ENCODE data around the gene DENND10.
"Not testable (repeated sequence)": the region's sequence is repeated elsewhere in the genome, so short reads cannot be mapped to it uniquely, and the experiment has no call there.

The DENND10 gene, protein sequence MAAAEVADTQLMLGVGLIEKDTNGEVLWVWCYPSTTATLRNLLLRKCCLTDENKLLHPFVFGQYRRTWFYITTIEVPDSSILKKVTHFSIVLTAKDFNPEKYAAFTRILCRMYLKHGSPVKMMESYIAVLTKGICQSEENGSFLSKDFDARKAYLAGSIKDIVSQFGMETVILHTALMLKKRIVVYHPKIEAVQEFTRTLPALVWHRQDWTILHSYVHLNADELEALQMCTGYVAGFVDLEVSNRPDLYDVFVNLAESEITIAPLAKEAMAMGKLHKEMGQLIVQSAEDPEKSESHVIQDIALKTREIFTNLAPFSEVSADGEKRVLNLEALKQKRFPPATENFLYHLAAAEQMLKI

DNA sequence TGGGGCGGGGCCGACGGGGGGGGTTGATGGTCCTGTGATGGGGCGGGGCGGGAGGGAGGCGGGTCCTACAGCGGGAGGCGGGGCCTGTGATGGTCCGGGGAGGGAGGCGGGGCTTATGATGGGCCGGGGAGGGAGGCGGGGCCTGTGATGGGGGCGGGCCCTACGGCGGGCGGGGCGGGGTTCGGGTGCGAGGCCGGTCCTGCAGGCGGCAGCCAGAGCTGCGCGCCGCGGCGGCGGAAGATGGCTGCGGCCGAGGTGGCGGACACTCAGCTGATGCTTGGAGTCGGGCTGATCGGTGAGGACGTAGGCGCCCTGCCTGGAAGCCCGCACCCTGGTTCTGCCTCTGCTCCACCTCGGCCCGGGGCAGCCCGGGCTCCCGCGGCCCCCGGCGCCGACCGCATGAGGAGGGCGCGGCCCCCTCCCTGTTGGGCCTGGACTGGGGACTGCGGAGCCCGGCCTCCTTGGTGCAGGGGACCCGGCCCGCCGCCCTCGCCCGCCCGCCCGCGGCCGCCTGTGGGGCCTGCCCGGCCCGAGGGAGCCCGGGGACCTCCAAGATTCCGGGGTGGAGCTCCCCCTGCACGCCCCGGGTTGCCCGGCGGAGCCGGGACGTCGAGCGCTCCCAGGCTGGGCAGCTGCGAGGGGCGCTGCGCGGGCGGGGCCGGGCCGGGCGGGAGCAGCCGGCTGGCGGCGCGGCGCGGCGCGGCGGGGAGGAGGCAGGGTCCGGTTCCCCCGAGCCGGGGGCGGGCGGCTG, at the start of gene DENND10:
DENND10 (plus strand) TSS at position 211 of the 751 bp plus-strand sequence; CDS start at position 241, 30 bp downstream.
- peak; percentile 69 for DNase-seq

DNA sequence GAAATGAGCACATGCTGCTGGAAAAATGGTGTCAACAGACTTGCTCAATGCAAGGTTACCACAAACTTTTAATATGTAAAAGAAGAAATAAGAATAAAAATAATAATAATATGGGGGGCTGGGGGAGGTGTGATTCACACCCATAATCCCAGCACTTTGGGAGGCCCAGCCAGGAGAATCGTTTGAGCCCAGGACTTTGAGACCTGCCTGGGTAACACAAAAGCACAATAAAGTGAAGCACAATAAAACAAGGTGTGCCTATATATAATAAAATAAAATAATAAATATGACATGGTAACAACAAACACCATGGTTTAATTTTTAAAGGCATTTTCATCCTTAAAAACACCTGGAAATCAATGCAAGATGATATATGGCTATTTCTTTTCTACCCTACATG, 48.4 kb upstream of the DENND10 start:
- DNase-seq, result no peak

- DNase-seq, result no peak
These were observed 45.9 kb upstream of the DENND10 start for GRCh38 chr10:119058010-119058409.

DNA sequence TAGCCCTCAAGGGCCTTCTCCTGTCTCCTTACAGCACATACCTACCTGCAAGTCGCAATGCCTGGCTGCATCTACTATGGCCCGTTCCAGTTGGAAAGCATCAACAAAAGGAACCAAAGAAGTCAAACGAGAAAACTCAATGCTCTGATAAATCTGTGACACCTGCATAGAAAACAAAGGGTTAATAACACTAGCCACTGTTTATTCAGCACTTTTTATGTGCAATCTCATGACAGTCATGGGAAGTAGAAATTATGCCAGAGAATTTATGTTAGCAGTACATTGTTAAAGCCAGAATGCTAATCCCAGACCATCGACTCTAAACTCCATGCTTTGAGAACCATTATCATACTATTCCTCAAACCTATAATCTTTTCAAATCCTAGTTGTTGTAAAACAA, 44.4 kb upstream of the DENND10 start:
- DNase-seq, result no peak

- no peak for DNase-seq
These were observed 43.8 kb upstream of the DENND10 start for GRCh38 chr10:119060107-119060506.

DNA sequence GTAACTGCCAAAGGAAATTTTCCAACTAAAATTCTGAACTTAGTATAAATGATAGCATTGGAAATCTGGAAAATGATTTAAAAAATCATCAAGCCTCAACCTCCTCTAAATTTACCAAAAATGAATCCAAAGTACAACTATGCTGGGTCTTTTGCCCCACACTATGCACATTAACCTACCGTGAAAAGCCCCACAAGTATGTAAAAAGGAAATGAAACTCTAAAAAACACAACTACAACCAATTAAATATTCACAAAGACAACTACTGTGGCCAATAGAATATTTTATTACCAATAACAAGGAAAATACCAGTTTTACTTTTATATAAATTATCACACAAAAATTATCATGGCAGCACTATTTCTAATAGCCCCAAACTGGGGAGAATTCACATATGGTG, 42.6 kb upstream of the DENND10 start:
- no peak for DNase-seq

- DNase-seq, result no peak
These were observed 42.0 kb upstream of the DENND10 start for GRCh38 chr10:119061926-119062325.

GRCh38 chr10:119070395-119071165, 33.3 kb upstream of the DENND10 start:
- DNase-seq, result no peak

DNA sequence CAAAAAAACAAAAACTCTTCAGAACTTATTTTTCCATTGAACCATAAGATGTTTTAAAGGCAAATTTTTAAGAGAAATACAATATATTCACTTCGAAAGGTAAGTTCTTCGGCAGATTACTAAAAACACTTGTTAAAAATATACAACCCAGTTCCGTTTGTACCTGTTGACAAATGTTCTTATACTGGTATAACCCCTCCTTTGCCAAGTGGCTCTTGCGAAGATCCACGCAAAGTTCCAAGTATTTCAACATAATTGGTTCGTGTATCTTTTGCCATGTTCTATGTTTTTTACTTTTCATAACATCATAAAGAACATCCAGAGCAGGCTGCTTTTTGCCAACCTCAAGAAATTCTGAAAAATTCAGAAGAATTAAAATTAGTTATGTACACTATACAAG, 30.3 kb upstream of the DENND10 start:
- DNase-seq, result no peak

- no peak for DNase-seq
These were observed 25.3 kb upstream of the DENND10 start for GRCh38 chr10:119078422-119079179.

DNA sequence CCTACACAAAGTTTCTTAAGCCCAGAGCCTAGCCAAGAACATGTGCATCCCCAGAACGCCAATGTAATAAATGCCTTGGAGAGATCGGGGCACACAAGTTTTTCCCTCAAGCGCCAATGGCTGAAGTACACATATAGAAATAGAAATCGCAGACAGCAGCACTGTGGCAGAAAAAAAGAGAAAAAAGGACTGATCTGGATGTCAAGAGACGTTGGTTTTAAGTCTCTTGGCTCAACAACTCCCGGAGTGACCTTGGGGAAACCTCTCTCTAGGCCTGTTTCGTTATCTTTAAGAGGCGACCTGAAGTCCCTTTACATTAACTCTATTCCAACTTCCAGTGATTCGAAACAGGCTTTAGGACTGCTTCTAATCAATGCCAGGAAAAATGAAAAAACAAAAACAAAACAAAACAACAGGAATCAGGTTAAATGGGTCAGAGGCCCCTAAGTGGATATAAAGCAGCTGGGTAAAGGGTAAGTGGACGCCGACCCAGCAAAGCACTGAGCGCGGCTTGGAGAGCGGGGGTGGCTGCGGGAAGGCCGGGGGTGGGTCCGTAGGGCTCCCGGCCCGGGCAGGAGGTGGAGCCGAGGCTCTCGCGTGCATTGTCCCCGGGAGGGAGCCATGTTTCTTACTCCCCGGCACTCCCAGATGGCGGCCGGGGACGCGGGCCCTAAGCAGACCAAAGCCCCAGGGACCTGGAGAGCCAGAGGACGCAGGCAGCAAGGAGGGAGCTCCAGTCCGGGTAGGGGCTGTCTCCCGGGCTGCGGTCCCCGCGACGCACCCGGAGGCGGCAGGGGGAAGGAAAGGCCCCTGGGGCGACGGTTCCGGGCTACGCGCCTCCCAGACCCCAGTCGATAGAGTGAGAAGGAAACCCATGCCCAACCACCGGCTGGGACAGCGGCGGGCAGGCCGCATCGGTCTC, 24.1 kb upstream of the DENND10 start:
- DNase-seq, result peak; percentile 73

DNA sequence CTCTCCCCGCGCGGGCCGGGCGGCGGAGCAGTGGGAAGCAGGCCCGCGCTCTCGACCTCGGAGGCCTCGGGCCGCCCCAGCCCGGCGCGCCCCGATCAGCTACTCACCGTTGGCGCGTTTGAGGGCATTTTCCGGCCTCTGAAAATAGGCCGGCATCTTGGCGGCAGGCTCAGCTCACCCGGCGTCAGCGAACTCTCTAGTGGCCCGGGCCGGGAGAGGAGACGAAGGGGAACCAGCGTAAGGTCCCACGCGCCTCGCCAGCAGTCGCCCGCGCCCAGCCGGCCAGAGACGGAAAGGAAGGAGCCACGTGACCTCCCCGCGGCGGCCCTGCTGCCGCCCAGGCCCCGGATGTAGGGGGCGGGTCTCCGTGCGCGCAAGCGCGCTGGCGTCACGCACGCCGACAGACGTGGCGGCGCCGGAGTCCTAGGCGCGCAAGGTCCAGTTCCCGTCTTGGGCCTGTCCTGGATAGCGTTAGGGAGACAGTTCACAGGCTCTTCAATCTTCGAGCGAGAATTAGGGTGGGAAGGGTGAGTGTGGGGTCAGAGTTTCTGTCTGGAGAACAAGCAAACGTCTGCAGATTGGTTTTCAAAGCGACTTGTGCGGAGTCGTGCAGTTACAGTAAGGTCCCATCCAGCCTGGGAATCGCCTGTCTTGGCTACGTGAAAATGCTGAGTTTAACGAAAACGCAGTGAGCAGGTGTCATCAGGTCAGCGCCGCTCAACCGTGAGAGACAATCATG, 23.2 kb upstream of the DENND10 start, which contains the start of gene EIF3A:
EIF3A (minus strand) TSS at position 297 of the 739 bp plus-strand sequence; CDS start at position 156, 141 bp downstream.
- DNase-seq, result peak; percentile 90

DNA sequence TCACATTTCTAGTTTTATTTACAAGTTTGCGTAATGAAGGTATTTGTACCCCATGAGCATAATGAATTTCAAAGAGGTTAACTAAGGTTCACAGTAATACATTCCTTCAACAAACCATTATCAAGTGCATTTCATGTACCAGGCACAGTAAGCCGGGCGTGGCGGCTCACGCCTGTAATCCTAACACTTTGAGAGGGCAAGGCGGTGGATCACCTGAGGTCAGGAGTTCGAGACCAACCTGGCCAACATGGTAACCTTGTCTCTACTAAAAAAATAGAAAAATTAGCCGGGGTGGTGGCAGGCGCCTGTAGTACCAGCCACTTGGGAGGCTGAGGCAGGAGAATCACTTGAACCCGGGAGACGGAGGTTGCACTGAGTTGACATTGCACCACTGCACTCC, 19.0 kb upstream of the DENND10 start:
- peak; percentile 65 for DNase-seq

- peak; percentile 54 for DNase-seq
These were observed 16.5 kb upstream of the DENND10 start for GRCh38 chr10:119087271-119087882.

DNA sequence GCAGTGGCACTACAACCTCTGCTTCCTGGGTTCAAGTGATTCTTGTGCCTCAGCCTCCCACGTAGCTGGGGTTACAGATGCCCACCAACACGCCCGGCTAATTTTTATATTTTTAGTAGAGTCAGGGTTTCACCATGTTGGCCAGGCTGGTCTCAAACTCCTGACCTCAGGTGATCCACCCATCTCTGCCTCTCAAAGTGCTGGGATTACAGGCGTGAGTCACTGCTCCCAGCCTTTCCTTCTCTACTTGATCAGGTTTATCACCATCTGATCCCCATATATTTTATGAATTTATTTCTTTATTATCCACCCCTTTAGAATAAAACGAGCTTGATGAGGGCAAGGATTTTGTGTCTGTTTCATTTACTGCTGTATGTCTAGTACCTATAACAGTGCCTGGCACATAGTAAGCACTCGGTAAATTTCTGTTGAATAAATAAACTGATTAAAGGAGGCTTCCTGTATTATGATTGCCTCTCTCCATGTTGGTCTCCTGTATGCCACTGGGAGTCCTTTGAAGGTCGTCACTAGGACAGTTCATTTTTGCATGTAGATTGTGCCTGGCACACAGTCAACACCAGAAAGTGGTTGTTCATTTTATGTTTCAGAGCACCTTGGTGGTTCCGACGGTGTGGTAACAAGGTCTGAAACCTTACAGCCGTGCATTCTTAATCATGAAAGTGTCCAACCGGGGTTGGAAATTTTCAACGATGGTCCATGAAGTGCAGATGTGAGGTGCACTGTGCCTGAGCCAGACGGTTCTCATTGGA, 13.7 kb upstream of the DENND10 start:
- DNase-seq, result peak; percentile 73

DNA sequence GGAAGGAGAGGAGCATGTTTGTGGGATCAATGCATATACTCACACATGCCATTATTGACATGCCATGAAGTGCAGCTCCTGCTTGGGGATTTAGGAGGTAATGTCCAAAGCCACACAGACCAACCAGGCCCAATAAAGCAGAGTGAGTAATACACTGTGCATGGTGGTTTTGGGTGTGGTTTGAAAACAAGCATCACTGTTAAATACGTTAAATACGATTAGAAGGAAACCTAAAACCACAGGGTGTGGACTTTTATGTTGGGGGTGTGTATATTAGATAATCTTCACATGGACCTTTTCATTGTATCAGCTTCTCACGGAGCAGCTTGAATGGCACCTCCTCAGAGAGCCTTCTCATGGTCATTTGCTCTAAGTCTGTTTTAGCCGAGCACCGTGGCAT, 12.9 kb upstream of the DENND10 start:
- peak; percentile 99 for DNase-seq

GRCh38 chr10:119095640-119096039, 8.3 kb upstream of the DENND10 start:
- DNase-seq, result no peak

DNA sequence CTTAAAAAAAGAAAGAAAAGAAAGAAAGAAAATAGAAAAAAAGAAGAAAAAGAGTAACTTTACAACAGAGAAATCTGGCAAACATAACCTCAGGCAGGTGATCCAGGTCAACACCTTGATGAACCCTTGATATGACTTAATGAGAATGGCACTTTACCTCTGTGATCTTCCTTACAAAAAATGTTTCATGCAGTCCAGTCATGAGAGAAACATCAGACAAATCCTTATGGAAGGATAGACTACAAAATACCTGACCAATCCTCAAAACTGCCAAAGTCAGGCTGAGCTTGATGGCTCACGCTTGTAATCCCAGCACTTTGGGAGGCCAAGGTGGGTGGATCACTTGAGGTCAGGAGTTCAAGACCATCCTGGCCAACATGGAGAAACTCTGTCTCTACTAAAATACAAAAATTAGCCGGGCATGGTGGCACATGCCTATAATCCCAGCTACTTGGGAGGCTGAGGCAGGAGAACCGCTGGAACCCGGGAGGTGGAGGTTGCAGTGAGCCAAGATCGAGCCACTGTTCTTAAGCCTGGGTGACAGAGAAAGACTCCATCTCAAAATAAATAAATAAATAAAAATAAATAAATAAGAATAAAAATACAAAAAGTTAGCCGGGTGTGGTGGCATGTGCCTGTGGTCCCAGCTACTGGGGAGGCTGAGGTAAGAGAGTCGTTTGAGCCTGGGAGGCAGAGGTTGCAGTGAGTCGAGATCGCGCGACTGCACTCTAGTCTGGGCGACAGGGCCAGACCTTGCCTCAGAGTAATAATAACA, 7.1 kb upstream of the DENND10 start:
- DNase-seq, result not testable (repeated sequence)

DNA sequence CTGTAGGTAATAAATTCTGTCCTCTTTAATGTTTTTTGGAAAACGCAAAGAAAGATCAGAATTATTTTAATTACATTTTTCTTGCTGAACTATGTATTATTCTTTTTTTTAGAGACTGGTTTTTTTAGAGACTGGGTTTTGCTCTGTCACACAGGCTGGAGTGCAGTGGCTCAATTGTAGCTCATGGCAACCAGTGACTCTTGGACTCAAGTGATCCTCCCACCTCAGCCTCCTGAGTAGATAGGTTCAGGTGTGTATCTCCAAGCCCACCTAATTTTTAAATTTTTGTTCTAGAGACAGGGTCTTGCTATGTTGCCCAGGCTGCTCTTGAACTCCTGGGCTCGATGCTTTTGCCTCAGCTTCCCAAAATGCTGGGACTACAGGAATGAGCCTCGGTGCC, 5.3 kb upstream of the DENND10 start:
- DNase-seq, result no peak
